Epithelial cell of prostate (primary cell): Measurements from ENCODE around the gene PECR.

Source experiments
- DNase-seq: peaks from one replicate; pipeline ENCODE4 v3.0.0-alpha.2; 2011; ENCODE audit warnings: low read depth, low spot score
- H3K27ac ChIP-seq: fragments of 450-650 bp; 2 replicates; pipeline ENCODE4 v1.5.1; 2017; ENCODE audit warnings: mild to moderate bottlenecking

Gene PECR

DNA sequence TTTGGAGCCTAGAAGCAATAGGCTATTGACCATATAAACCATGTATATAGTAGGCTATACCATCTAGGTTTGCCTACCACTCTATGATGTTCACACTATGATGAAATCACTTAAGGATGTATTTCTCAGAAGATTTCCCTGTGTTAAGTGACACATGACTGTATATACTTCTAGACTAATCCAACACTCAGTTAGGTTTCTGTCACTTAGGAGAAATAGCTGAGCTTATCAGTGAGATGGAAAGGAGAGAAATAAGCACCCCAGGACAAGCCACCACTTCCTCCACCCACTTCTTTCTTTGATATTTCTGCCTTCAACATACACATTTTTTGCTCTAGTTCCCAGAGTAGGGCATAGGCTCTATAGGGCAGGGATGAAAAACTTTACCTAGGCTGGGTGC, 7.8 kb downstream of the PECR start:
- no peak overlapping the region for H3K27ac ChIP-seq
- DNase-seq = no peak

DNA sequence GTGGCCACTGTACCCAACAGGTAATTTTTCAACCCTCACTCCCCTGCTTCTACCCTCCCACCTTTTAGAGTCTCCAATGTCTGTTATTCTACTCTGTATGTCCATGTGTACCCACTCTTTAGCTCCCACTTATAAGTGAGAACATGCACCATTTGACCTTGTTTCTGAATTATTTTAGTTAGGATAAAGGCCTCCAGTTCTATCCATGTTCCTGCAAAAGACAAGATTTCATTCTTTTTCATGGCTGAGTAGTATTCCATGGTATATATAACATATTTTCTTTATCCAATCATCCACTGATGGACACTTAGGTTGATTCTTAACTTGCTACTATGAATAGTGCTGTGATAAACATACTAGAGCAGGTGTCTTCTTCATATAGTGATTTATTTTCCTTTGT, 9.1 kb downstream of the PECR start:
- no peak overlapping the region for H3K27ac ChIP-seq
- DNase-seq = no peak

DNA sequence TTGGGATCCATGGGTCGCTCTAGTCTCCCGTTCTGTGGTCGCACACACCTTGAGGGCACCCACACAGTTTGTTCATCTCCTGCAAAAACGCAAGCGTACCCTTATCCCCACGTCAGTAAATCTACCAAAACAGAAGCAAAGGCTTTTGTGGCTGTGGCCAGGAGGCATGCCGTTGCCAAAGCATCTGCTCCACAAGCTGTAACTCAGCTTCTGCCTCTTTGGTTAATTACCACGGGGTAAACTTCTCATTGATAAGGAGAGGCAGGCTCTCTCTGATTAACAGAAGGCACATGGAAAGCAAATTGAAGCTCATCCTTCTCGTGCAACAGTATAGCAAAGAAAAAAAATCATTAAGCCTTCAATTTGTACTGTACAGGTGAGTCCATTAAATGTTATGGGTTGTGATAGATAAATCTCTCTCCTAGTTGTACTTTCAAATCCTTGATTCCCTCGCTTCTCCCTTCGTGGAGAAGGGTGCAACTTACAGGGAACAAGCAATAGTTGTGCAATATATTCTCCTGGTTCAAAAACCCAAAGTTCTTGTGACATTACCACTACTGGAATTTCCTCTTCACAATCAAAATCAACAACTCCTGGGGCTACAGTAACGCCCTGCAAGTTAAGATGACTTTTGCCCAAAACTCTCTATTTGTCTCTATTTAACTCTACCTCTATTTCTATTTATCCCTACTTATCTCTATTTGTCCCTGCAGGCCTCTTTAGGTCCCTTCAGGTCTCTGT, 10.3 kb downstream of the PECR start:
- DNase-seq = no peak
- no peak overlapping the region for H3K27ac ChIP-seq

DNA sequence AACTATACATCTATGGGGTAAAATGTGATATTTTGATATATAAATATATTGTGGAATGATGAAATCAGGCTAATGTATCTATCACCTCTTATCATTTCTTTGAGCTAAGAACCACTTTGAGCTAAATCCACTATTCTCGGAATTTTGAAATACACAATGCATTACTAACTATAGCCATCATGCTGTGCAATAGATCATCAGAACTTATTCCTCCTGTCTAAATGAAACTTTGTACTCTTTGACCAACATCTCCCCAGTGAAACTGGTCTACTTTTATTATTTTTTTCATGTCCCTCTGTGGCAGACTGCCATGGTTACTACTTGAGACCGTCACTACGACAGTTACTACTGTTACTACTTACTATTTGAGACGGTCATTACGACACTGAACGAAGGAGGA, 11.4 kb downstream of the PECR start:
- no peak for DNase-seq
- H3K27ac ChIP-seq = no peak overlapping the region

DNA sequence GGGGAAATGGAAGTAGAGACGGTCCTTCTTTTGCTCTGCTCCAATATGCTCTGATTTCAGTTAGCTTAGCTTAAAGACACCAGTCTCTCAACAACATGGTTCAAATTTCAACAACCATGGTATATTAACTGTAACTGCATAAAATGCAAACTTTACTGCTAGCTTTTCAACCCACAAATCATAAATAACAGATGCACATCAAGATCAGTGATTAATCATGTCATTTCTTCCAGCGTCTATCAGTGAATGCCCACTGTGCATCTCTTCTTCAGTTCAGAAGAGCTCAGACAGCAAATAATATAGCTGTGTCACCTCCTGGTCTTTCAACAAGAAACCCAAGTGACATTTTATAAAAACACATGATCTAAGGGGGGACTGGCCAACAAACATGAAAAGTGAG, 12.6 kb downstream of the PECR start:
- DNase-seq = no peak
- no peak overlapping the region for H3K27ac ChIP-seq

DNA sequence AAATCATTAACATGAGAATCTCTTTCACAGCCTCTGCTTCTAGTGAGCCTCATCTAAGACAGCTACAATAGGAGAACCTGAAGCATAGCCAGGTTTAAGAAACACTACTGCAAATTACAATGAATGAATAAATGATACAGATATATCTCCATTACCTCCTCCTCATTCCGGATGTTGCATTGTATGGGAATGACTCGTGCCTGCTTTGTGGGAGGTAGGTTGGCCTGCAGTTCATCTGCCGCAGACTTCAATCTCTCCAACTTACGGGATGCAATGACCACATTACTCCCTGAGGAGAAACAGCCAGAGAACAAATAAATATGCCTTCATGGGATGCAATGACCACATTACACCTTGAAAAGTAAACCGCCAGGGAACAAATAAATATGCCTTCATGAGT, 15.4 kb downstream of the PECR start:
- no peak overlapping the region for H3K27ac ChIP-seq
- DNase-seq = no peak

DNA sequence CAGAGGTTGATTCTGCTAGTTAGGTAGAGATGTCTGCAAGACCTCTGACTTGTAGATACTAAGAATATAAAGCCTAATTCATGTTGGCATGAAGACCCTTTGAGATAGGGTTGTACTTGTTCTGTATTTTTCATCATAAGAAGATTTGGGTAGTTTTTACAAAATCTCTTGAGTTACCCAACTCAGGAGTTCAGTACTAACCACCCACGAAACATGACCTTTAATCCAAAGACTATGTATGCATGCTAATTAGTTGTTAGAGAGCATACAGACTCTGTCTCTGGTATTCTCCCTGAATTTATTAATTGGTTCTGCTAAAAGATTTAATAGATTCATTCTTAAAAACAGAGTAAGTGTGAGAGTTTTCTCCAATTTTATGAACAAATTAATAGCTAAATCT, 16.9 kb downstream of the PECR start:
- DNase-seq = no peak
- H3K27ac ChIP-seq = no peak overlapping the region

DNA sequence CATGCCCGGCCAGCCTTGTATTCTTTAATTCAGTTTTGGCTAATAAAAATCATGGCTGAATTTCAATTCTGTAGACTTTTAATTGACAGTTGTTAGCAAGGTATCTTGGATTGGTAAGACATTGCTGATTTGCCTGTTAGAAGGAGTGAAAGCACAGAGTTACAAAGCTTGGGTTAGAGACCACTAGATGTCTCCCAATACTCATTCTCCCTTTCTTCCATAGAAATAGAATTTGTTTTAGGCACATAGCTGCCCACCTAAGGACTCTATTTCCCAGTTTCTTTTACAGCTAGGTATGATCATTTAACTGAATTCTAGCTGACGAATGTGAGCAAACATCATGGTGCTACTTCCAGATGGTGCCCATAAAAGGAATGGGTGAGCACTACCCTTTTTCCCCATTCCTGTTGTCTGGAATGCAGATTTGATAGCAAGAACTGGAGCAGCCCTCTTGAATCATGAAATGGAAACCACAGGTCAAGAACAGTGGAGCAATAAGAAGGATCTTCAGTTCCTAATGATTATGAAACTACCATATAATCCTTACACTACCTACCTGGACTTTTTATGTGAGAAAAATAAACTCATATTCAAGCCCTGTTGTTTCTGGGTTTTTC, 17.5 kb downstream of the PECR start:
- DNase-seq = no peak
- no peak overlapping the region for H3K27ac ChIP-seq

DNA sequence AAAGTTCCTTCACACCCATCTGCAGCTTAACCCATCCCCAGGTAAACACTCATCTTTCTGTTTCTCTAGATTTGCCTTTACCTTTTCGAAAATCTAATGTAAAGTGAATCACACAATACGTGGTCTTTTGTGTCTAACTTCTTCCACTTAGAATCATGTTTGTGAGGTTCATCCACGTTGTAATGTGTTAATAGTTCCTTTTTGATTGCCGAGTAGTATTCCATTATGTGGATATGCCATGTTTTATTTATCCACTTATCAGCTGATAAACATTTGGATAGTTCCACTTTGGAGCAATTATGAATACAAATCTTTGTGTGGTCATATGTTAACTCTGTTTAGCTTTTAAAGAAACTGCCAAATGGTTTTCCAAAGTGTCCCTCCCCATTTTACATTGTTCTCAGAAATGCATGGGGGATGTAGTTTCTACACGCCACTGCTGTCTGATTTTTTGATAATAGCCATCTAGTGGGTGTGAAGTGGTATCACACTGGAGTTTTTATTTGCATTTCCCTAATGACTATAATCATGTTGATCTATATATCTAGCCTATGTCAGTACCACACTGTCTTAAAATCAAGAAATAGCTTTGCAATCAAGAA, 22.3 kb downstream of the PECR start:
- no peak overlapping the region for H3K27ac ChIP-seq
- no peak for DNase-seq

DNA sequence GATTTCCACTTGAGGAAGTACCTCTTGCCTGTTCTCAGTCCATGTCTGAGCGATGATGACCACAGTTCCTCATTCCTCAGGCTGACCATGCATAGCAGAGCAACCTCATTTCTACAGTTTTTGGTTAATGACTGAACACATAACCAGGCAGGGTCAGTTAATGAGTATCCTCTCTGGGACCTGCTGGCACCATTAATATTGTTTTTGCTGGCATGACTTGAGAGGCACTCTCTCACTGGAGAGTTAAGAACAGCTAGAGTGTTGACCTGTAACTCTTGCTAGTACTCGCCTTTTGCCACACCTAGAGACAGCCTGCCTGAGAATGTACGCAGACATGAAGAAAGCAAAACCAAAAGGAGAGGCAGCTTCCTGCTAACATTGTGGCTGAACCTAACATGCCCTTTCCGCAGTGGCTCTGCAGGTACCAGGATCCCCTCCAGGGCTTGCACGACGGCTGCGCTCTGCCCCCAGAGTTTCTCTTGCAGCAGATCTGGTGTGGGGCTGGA, 23.9 kb downstream of the PECR start:
- DNase-seq = peak; percentile 24
- peak overlapping the region; percentile 67 for H3K27ac ChIP-seq

DNA sequence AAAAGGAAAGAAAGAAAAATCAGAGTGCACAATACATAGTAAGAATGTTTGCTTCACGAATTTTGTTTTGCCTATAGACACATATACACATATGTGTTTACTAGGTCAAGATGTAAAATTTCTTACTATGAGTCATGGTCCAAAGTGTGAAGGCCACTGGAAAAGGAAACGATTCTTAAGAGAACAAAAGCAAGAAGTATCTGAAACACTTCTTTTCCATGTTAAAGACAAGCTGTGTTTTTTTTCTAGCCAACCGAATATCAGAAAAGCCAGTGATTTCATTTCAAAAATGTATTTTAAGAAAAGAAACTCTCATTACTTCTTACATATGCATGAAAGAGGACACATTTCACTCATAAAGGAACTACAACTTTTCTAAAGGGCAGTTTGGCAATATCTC, 24.9 kb downstream of the PECR start:
- no peak for DNase-seq
- peak overlapping the region; percentile 67 for H3K27ac ChIP-seq

DNA sequence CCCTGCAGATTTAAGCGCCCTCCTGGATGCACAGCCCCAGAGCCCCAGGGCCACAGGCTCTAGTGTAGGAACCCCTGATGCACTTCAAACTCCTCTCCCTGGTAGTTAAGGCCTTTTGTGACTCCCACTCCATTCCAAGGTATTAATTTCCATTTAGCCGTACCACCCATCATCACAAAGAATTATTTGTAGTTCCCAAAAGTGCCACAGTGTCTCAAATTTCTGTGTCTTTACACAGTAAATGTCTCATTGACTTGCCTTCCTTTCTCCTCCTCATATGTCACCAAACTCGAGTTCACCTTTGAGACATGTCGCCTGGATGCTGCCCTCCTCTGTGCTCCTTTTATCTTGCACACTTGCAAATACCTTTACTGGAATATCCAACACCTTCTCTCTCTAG, 25.9 kb downstream of the PECR start:
- no peak for DNase-seq
- no peak overlapping the region for H3K27ac ChIP-seq

DNA sequence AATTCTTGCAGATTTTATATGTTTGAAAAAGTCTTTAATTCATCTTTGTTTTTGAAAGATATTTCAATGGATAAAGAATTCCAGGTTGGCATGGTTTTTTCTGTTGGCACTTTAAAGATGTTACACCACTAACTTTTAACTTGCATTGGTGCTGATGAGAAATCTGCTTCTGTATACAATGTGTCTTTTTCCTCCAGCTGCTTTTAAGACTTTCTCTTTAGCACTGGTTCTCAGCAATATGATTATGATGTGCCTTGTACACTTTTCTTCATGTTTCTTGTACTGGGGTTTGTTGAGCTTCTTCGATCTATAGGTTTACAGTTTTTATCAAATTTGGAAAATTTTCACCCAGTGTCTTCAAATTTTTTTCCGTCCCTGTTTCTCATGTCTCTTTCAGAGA, 29.2 kb downstream of the PECR start:
- DNase-seq = no peak
- H3K27ac ChIP-seq = no peak overlapping the region

DNA sequence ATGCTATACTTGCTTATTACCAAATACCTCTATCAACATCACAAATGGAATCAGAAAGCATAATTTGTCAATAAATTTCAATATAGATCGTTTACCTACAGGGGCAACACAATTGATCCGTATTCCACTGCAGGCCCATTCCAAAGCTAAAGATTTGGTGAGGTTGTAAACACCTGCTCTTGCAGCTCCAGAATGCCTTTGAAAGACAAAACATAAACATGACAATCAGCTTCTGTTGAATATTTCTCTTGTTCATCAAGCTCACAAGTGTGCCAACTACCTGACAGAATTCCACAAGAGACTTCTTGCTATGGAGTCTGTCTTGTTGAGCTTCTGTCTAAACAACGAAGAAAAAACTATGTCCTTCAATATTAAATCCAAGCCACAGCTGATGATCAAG, 30.3 kb downstream of the PECR start:
- H3K27ac ChIP-seq = no peak overlapping the region
- DNase-seq = no peak

DNA sequence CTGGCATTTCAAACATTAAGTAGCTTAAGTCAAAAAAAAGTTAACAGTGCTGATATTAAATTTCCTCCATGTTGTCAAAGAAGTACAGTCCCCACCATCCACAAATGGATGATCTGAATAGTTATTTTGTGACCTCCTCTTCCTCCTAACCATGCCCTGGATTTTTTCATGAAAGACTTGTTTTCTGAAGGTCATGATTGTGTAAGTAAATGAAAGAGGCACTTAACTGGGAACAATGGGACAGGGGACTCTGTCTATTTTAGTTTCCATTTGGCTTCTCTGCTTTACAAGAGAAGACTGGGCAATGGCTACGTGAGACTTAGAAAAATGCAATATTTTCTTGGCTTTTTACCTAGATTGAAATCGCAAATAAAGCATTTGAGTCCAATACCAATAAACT, 32.2 kb downstream of the PECR start:
- H3K27ac ChIP-seq = no peak overlapping the region
- no peak for DNase-seq

DNA sequence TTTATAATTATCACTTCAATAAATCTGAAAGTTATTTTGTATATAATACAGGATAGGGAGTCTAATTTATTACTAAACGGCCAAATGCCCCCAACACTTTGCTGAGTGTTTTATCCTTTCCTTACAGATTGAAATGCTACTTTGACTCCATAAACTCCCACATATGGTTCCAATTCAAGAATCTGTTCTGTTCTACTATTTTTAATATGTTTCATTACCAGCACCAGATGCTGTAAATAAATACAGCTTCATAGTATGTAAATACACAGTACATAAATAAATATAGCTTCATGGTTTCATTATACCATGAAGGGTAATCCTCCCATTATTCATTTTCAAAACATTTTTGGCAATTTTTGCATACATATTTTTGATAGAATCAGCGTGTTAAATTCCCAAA, 34.2 kb downstream of the PECR start:
- no peak for DNase-seq

DNA sequence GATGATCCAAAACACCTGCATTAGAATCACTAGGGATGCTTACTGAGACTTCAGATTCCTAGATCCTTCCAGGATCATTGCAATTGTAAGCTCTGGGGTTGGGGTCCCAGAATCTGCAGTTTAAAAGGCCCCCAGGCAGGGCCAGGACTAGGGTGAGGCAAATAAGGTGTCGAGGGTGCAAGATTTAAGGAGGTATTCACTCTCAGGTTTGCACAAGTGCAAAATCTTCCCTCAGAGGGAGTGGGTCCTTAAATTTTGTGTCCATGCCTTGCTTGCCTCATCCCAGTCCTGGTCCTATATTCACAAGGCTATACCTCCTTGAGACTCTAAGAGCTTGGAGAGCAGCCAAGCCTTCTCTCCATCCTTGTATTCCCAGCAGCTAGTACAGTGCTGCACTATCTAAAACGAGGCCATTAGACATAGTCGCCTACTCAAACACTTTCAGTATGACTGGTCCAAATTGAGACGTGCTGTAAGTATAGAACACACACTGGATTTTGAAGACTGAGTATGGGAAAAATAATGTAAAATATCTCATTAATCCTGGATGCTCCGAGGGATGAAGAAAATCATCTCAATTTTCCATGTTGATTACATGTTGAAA, 36.6 kb downstream of the PECR start:
- DNase-seq = no peak
- H3K27ac ChIP-seq = no peak overlapping the region

More for the DNA sequence above, 34.2 kb downstream of the PECR start:
- H3K27ac ChIP-seq = no peak overlapping the region

DNA sequence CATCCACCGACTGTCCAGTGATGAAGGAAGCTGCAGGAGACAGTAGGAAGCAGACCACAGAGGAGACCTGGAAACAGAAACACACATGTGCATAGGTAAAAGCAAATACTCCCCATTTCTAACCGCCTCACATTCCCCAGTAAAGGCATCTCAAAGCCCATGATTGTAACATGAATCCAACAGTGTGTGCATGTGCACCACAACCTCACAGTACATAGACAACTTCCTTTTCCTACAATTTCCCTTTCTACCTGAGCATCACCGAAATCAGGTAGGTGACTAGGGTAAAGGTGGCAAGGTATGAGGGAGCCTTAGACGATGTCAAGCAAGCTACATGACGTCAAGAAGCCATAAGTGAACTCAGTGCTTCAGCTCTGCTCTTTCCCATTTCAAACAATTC, 37.7 kb downstream of the PECR start:
- no peak overlapping the region for H3K27ac ChIP-seq
- no peak for DNase-seq

DNA sequence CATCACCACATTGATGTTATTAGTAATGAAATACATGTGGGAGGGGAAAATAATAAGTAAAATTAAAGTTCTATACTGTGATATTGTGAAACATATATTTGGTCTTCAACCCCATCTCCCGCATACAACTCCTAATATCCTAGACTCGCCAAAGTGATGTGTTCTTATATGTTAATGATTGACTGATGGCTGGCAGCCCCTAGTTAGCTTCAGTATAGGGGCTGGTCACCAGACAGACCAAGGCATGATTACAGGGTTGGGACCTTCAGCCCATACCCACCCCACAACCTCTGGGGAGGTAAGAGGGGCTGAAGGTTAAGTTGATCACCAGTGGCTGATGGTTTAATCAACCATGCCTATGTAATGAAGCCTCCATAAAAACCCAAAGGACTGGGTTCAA, 40.2 kb downstream of the PECR start:
- no peak for DNase-seq
- H3K27ac ChIP-seq = no peak overlapping the region

DNA sequence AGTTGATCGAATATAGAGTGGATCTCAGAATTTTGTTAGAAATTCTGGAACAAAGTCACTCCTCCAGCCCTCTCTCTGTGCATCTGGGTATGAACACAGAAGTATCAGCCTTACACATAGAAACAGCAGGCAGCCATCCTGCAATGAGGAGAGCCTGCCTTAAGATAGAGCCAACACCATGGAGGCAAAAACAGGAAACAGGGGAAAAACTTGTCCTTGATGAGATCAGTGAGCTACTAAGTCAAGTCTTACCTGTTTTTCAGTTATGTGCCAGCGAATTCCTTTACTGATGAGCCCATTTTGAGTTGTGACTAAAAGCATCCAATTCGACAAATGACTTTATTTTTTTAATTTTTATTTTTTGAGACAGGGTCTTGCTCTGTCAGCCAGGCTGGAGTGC, 41.7 kb downstream of the PECR start:
- H3K27ac ChIP-seq = no peak overlapping the region
- no peak for DNase-seq

DNA sequence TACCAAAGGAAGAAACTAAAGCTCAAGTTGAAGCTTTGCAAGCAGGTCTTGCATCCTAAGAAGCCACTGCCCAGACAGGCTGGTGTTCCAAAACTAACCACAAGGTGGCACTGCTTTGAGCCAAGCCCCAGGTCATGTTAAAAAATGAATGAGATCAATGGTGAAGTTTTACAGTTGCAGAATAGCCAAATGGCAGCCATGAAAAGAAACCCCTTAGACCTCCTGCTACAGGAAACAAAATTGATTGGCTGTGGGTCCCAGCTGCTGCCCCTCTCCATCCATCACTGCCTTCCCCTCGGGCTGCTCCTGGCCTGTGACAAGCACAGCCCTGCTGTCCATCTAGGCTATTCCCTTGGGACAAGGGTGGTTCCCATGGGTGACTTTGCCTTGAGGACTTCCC, 47.5 kb downstream of the PECR start:
- no peak for DNase-seq
- H3K27ac ChIP-seq = no peak overlapping the region
